Stimulated activated memory B cell treated with anti-CD40 and anti-IgM and Interleukin-4, amounts not matched to agents 10 μg/mL and 1 μg/mL and 100 μg/mL, for 72 hours (primary cell): ENCODE data around the gene STPG3.
A peak's percentile ranks its signal among the peaks of the same experiment; 100 is the strongest.

ENCODE experiments used
- ATAC-seq: fragments of 150-1000 bp; cut with Tn5 transposase; 2 replicates; pipeline ENCODE4 v1.10.0; 2021
- H3K27ac Mint-ChIP-seq: one replicate; pipeline ENCODE4 v1.8.0; 2022; ENCODE audit warnings: mild to moderate bottlenecking, mixed read lengths
- H3K27me3 Mint-ChIP-seq: one replicate; pipeline ENCODE4 v1.8.0; 2022; ENCODE audit warnings: mixed read lengths
- H3K36me3 Mint-ChIP-seq: one replicate; pipeline ENCODE4 v1.8.0; 2022; ENCODE audit warnings: mixed read lengths
- H3K4me1 Mint-ChIP-seq: one replicate; pipeline ENCODE4 v1.8.0; 2022; ENCODE audit warnings: mixed read lengths
- H3K4me3 Mint-ChIP-seq: one replicate; pipeline ENCODE4 v1.8.0; 2022; ENCODE audit warnings: mild to moderate bottlenecking, moderate library complexity, mixed read lengths
- H3K9me3 Mint-ChIP-seq: one replicate; pipeline ENCODE4 v1.8.0; 2022; ENCODE audit warnings: mixed read lengths

Gene STPG3

GRCh38 chr9:137273095-137273490 lies 22.0 kb downstream of the STPG3 start:
- Mint-ChIP-seq H3K27ac (no peak overlapping the region), H3K4me3 (no peak overlapping the region), H3K27me3 (no peaks in the 10 kb centered on the region), H3K4me1 (peaks cover 67% of the 10 kb centered on the region), H3K36me3 (peaks cover 27% of the 10 kb centered on the region), H3K9me3 (peaks cover 3% of the 10 kb centered on the region)
- no peak for ATAC-seq

DNA sequence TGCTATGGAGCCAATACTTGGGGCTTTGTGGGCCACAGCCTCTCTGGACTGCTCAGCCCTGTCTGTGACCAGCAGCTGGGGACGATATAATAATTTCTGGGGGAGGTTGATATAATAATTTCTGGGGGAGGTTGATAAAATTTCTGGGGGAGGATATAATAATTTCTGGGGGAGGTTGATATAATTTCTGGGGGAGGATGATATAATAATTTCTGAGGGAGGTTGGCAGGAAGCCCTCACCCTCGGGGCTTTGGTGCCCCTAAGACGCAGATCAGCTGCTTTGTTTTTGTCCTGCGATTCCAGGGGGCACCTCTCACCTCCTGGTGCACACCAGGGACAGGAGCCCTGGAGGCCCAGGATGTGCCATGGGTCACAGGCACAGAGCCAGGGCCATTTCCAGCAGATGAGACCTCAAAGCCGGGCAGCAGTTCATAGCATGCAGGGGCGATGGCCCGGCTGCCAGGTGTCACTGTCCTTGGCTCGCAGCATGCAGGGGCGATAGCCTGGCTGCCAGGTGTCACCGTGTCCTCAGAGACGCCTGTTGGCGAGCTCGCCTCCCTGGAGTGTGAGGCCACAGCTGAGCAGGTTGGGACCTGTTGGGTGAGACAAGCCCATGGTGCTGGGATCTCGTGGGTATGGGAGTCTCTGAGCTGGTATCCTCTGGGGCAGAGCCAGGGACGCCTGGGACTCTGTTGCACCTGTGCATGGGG lies 22.7 kb downstream of the STPG3 start:
- Mint-ChIP-seq H3K4me1 (peaks cover 60% of the 10 kb centered on the region), H3K4me3 (no peak overlapping the region), H3K9me3 (no peaks in the 10 kb centered on the region), H3K27me3 (no peaks in the 10 kb centered on the region), H3K27ac (peak overlapping the region; percentile 96), H3K36me3 (peaks cover 21% of the 10 kb centered on the region)
- ATAC-seq: no peak

DNA sequence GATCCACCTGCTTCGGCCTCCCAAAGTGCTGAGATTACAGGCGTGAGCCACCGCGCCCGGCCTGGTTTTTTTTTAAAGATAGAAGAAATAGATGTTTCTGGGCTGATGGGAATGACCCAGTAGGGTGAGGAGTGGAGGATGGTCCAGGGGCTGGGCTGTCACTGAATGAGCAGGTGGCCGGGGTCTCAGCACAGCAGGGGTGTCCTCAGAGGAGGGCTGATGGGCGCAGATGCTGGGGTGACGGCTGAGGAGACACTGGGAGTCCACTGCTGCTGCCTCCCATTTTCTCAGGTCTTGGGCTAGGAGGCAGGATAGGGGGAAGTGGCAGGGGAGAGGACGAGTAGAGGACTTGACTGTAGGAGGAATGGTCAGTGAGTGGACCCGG lies 24.1 kb downstream of the STPG3 start:
- Mint-ChIP-seq H3K4me1 (peaks cover 46% of the 10 kb centered on the region), H3K4me3 (peak overlapping the region; percentile 55)

GRCh38 chr9:137275588-137276472 lies 24.7 kb downstream of the STPG3 start:
- Mint-ChIP-seq H3K27ac (peak overlapping the region; percentile 96), H3K27me3 (no peaks in the 10 kb centered on the region), H3K9me3 (no peaks in the 10 kb centered on the region), H3K4me1 (peaks cover 45% of the 10 kb centered on the region), H3K36me3 (peaks cover 10% of the 10 kb centered on the region), H3K4me3 (peak overlapping the region; percentile 55)
- ATAC-seq: no peak

More for the DNA sequence above, 24.1 kb downstream of the STPG3 start:
- peak overlapping the region; percentile 96 for H3K27ac Mint-ChIP-seq
- peaks cover 10% of the 10 kb centered on the region for H3K36me3 Mint-ChIP-seq
- no peaks in the 10 kb centered on the region for H3K27me3 Mint-ChIP-seq
- no peak for ATAC-seq
- H3K9me3 Mint-ChIP-seq: no peaks in the 10 kb centered on the region

GRCh38 chr9:137276473-137277328 lies 25.6 kb downstream of the STPG3 start:
- ATAC-seq: peak; percentile 1
- peaks cover 10% of the 10 kb centered on the region for H3K36me3 Mint-ChIP-seq
- peak overlapping the region; percentile 96 for H3K27ac Mint-ChIP-seq
- H3K4me3 Mint-ChIP-seq: peak overlapping the region; percentile 94
- no peaks in the 10 kb centered on the region for H3K9me3 Mint-ChIP-seq
- no peaks in the 10 kb centered on the region for H3K27me3 Mint-ChIP-seq
- peaks cover 38% of the 10 kb centered on the region for H3K4me1 Mint-ChIP-seq

GRCh38 chr9:137277329-137278041 lies 26.4 kb downstream of the STPG3 start, which contains the start of gene TOR4A:
TSS of gene TOR4A (plus strand) at chr9:137277726. CDS start at chr9:137278690, 964 bp downstream.
- peak within 1 kb of the TSS; percentile 96 for H3K27ac Mint-ChIP-seq
- peaks cover 10% of the 10 kb centered on the region for H3K36me3 Mint-ChIP-seq
- H3K4me3 Mint-ChIP-seq: peak within 1 kb of the TSS; percentile 94
- peaks cover 45% of the 10 kb centered on the region for H3K4me1 Mint-ChIP-seq
- peak; percentile 73 for ATAC-seq
- no peaks in the 10 kb centered on the region for H3K9me3 Mint-ChIP-seq
- no peaks in the 10 kb centered on the region for H3K27me3 Mint-ChIP-seq

GRCh38 chr9:137278061-137278701 lies 27.1 kb downstream of the STPG3 start:
- H3K9me3 Mint-ChIP-seq: no peaks in the 10 kb centered on the region
- peak overlapping the region; percentile 94 for H3K4me3 Mint-ChIP-seq
- peaks cover 7% of the 10 kb centered on the region for H3K36me3 Mint-ChIP-seq
- H3K27ac Mint-ChIP-seq: peak overlapping the region; percentile 96
- H3K27me3 Mint-ChIP-seq: no peaks in the 10 kb centered on the region
- peaks cover 49% of the 10 kb centered on the region for H3K4me1 Mint-ChIP-seq
- peak; percentile 35 for ATAC-seq

GRCh38 chr9:137278721-137279711 lies 27.9 kb downstream of the STPG3 start:
- H3K9me3 Mint-ChIP-seq: no peaks in the 10 kb centered on the region
- H3K27ac Mint-ChIP-seq: no peak overlapping the region
- ATAC-seq: no peak
- H3K4me1 Mint-ChIP-seq: peaks cover 49% of the 10 kb centered on the region
- H3K27me3 Mint-ChIP-seq: no peaks in the 10 kb centered on the region
- no peaks in the 10 kb centered on the region for H3K36me3 Mint-ChIP-seq
- no peak overlapping the region for H3K4me3 Mint-ChIP-seq

- no peak for ATAC-seq
- Mint-ChIP-seq H3K4me3 (no peak overlapping the region), H3K27ac (no peak overlapping the region), H3K4me1 (peaks cover 40% of the 10 kb centered on the region), H3K36me3 (no peaks in the 10 kb centered on the region), H3K27me3 (no peaks in the 10 kb centered on the region), H3K9me3 (no peaks in the 10 kb centered on the region)
These were observed 28.8 kb downstream of the STPG3 start for GRCh38 chr9:137279741-137280473.

GRCh38 chr9:137280474-137281344 lies 29.6 kb downstream of the STPG3 start:
- H3K36me3 Mint-ChIP-seq: no peaks in the 10 kb centered on the region
- no peaks in the 10 kb centered on the region for H3K27me3 Mint-ChIP-seq
- peaks cover 33% of the 10 kb centered on the region for H3K4me1 Mint-ChIP-seq
- peak; percentile 25 for ATAC-seq
- no peak overlapping the region for H3K27ac Mint-ChIP-seq
- no peak overlapping the region for H3K4me3 Mint-ChIP-seq
- H3K9me3 Mint-ChIP-seq: no peaks in the 10 kb centered on the region

- H3K36me3 Mint-ChIP-seq: no peaks in the 10 kb centered on the region
- H3K4me3 Mint-ChIP-seq: no peak overlapping the region
- no peak for ATAC-seq
- H3K9me3 Mint-ChIP-seq: no peaks in the 10 kb centered on the region
- H3K4me1 Mint-ChIP-seq: peaks cover 33% of the 10 kb centered on the region
- H3K27me3 Mint-ChIP-seq: no peaks in the 10 kb centered on the region
- no peak overlapping the region for H3K27ac Mint-ChIP-seq
These were observed 30.4 kb downstream of the STPG3 start for GRCh38 chr9:137281345-137282116.
